Stomach smooth muscle (tissue), 2 donors: ENCODE data around the gene PTPN11.
"Not testable (repeated sequence)": the region's sequence is repeated elsewhere in the genome, so short reads cannot be mapped to it uniquely, and the experiment has no call there.

Source experiments
- H3K27ac ChIP-seq: one replicate; pipeline ENCODE4 v1.7.0; 2013; ENCODE audit warnings: mild to moderate bottlenecking, low read length, inconsistent platforms
- H3K27me3 ChIP-seq, 2 donors: one replicate each; pipeline ENCODE4 v1.7.0; 2013; ENCODE audit warnings: low read length in 2 of 2; ENCODE audit not compliant: insufficient read depth in 2 of 2, control insufficient read depth in 1 of 2
- H3K36me3 ChIP-seq, 2 donors: one replicate each; pipeline ENCODE4 v1.7.0; 2013; ENCODE audit warnings: low read length in 2 of 2; ENCODE audit not compliant: control insufficient read depth in 2 of 2, insufficient read depth in 2 of 2
- H3K4me1 ChIP-seq: one replicate; pipeline ENCODE4 v1.7.0; 2013; ENCODE audit warnings: low read length; ENCODE audit not compliant: control insufficient read depth, insufficient read depth
- H3K4me3 ChIP-seq, 2 donors: one replicate each; pipeline ENCODE4 v1.7.0; 2013; ENCODE audit warnings: low read length in 2 of 2
- H3K9ac ChIP-seq, 2 donors: one replicate each; pipeline ENCODE4 v1.7.0; 2013; ENCODE audit warnings: low read length in 2 of 2, mild to moderate bottlenecking in 1 of 2
- H3K9me3 ChIP-seq, 2 donors: one replicate each; pipeline ENCODE4 v1.7.0; 2013; ENCODE audit warnings: low read length in 2 of 2; ENCODE audit not compliant: control insufficient read depth in 2 of 2
- donor health status: healthy.
- donor health status: Pancreatic carcinoma.

The PTPN11 gene

DNA sequence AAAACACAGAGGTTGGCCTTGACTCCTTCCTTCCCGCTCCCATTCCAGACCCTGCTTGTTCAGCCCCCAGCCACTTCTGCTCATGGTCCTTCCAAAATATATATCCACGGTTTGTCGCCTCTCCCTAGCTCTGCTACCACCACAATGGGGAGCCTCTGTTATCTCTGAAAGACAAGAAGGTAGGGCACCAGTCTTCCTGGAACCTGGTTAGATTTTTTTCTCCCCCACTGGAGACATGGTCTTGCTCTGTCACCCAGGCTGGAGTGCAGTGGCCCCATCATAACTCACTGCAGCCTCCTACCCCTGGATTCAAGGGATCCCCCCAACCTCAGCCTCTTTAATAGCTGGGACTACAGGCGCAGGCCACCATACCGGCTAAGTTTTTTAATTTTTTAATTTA lies 95.7 kb downstream of the PTPN11 start:
- H3K4me1 ChIP-seq: no peaks in the 10 kb centered on the region
- H3K36me3 ChIP-seq: peaks cover 6 to 8% of the 10 kb centered on the region in 2 donors
- H3K4me3 ChIP-seq: no peak overlapping the region
- no peak overlapping the region for H3K27ac ChIP-seq
- H3K27me3 ChIP-seq: no peaks in the 10 kb centered on the region
- no peaks in the 10 kb centered on the region for H3K9me3 ChIP-seq
- H3K9ac ChIP-seq: no peak overlapping the region

DNA sequence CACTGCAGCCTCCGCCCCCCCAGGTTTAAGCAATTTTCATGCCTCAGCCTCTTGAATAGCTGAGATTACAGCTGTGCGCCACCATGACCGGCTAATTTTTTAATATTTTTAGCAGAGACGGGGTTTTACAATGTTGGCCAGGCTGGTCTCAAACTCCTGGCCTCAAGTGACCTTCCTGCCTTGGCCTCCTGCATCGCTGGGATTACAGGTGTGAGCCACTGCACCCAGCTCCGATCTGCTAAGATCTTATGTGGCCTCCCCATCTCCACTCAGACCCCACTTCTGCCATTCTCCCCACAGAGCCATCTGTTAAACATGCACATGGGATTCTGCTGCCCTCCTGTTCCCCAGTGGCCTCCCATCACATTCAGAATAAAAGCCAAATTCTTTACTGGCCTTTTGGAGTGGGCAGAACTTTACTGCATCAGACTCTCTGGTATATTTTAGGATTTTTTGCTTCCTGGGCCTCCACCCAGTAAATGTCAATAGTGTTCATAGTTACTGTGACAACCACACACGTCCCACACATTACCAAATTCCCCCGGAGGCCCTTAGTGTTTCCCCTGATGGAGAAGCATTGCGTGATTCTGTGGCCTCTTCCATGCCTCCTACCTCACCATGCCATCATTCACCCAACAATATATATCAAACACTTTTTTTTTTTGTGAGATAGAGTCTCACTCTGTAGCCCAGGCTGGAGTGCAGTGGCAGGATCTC lies 96.3 kb downstream of the PTPN11 start:
- H3K4me3 ChIP-seq: no peak overlapping the region
- peaks cover 6 to 8% of the 10 kb centered on the region in 2 donors for H3K36me3 ChIP-seq
- no peaks in the 10 kb centered on the region for H3K27me3 ChIP-seq
- no peaks in the 10 kb centered on the region for H3K4me1 ChIP-seq
- no peak overlapping the region for H3K9ac ChIP-seq
- no peaks in the 10 kb centered on the region for H3K9me3 ChIP-seq
- no peak overlapping the region for H3K27ac ChIP-seq

DNA sequence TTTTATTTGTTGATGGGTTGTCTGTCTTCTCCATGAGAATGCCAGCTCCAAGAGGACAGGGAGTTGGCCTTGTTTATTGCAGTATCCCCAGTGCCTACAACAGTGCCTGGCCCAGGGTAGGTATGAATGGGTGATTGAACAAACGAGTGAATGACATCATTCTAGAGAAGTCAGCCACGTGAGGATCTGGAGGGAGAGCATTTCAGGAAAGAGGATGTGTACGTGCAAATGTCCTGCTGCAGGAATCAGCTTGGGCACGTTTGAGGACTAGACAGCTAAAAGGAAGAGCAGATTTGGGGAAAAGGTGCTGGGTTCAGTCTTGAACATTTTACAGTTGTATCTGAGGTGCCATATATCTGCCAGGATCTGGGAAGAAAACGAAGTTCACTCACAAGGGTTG lies 97.1 kb downstream of the PTPN11 start:
- Histone ChIP-seq H3K27me3 (no peaks in the 10 kb centered on the region), H3K27ac (no peak overlapping the region), H3K4me1 (no peaks in the 10 kb centered on the region), H3K9ac (no peak overlapping the region), H3K36me3 (peaks cover 6 to 8% of the 10 kb centered on the region in 2 donors), H3K9me3 (no peaks in the 10 kb centered on the region), H3K4me3 (no peak overlapping the region)

DNA sequence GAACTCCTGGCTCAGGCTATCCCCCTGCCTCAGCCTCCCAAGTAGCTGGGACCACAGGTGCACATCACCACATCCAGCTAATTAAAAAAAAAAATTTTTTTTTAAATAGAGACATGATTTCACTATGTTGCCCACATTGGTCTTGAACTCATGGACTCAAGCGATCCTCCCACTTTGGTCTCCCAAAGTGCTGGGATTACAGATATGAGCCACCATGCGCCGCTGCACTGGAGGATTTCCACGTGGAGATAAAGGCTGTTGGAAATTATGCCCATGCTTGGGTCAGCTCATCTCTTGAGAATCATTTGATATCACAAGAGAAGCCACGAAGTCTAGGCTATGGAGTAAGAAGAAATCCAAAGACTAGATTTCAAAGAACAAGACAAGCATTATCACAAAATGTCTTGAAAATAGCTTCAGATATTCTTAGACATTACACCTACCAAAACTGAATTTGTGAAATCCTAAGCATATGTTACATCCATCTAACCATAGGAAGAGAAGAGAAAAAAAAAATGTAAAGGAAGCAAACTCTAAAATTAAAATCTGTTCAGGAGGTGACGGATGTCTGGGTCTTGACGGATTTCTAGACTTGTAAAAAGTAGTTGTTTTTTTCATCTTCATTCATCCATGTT lies 99.1 kb downstream of the PTPN11 start:
- Histone ChIP-seq H3K4me3 (no peak overlapping the region), H3K27me3 (no peaks in the 10 kb centered on the region), H3K9ac (no peak overlapping the region), H3K9me3 (no peaks in the 10 kb centered on the region), H3K4me1 (no peaks in the 10 kb centered on the region), H3K27ac (no peak overlapping the region), H3K36me3 (no peaks in the 10 kb centered on the region)

DNA sequence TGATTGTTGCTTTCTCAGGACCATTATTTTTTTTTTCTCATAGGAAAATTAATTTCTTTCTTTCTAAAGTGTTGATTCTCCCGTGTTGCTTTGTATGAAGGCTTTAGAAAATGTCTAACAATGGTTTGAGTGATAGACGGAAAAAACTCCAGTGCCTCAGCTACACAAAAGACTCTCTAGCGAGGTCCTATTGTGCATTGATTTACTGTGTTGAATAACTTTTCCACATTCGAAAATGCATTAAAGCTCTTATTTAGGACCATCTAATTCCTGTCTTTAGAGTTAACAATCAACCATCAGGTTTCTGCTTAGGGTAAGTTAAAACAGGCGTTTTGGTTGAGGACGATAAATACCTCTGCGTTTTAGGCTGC lies 99.6 kb downstream of the PTPN11 start:
- H3K9me3 ChIP-seq: no peaks in the 10 kb centered on the region
- H3K4me3 ChIP-seq: no peak overlapping the region
- no peak overlapping the region for H3K27ac ChIP-seq
- H3K36me3 ChIP-seq: no peaks in the 10 kb centered on the region
- no peaks in the 10 kb centered on the region for H3K27me3 ChIP-seq
- H3K4me1 ChIP-seq: no peaks in the 10 kb centered on the region
- H3K9ac ChIP-seq: no peak overlapping the region

DNA sequence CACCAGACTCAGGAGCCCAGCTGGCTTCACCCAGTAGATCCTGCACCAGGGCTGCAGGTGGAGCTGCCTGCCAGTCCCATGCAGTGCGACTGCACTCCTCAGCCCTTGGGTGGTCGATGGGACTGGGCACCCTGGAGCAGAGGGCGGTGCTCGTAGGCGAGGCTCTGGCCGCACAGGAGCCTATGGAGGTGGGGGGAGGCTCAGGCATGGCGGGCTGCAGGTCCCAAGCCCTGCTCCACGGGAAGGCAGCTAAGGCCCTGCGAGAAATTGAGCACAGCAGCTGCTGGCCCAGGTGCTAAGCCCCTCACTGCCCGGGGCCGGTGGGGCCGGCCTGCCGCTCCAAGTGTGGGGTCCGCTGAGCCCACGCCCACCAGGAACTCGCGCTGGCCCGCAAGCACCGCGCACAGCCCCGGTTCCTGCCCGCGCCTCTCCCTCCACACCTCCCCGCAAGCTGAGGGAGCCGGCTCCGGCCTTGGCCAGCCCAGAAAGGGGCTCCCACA lies 101.1 kb downstream of the PTPN11 start:
- not testable (repeated sequence) for H3K9me3 ChIP-seq, H3K4me1 ChIP-seq, H3K36me3 ChIP-seq, H3K27ac ChIP-seq, H3K4me3 ChIP-seq, H3K9ac ChIP-seq, H3K27me3 ChIP-seq

DNA sequence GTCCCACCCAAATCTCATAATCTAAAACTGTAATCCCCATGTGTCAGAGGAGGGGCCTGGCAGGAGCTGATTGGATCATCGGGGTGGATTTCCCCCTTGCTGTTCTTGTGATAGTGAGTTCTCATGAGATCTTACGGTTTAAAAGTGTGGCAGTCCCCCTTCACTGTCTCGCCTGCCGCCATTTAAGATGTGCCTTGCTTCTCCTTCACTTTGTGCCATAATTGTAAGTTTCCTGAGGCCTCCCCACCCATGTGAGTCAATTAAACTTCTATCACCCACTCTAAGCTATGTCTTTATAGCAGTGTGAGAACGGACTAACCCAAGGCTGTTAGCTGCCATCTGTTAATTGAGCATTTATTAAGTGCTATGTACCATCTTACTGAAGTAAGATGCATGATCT lies 105.1 kb downstream of the PTPN11 start:
- H3K27me3 ChIP-seq: no peaks in the 10 kb centered on the region
- no peak overlapping the region for H3K9ac ChIP-seq
- H3K36me3 ChIP-seq: no peaks in the 10 kb centered on the region
- H3K4me3 ChIP-seq: no peak overlapping the region
- no peak overlapping the region for H3K27ac ChIP-seq
- peaks cover 0 to 2% of the 10 kb centered on the region in 2 donors for H3K9me3 ChIP-seq
- H3K4me1 ChIP-seq: no peaks in the 10 kb centered on the region

DNA sequence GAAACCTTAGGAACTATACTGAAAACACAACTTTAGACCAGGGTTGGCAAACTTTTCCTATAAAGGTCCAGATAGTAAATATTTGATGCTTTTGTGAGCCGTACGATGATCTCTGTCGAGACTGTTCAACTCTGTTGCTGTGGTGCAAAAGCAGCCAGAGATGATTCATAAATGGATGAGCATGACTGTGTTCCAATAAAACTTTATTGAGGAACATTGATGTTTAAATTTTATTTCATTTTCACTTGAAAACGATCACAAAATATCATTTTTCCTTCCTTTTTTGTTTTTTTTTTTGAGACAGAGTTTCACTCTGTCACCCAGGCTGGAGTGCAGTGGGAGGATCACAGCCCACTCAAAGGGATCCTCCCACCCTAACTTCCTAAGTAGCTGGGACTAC lies 105.5 kb downstream of the PTPN11 start:
- Histone ChIP-seq H3K9ac (no peak overlapping the region), H3K36me3 (no peaks in the 10 kb centered on the region), H3K27me3 (no peaks in the 10 kb centered on the region), H3K4me1 (no peaks in the 10 kb centered on the region), H3K9me3 (peaks cover 0 to 2% of the 10 kb centered on the region in 2 donors), H3K27ac (no peak overlapping the region), H3K4me3 (no peak overlapping the region)

DNA sequence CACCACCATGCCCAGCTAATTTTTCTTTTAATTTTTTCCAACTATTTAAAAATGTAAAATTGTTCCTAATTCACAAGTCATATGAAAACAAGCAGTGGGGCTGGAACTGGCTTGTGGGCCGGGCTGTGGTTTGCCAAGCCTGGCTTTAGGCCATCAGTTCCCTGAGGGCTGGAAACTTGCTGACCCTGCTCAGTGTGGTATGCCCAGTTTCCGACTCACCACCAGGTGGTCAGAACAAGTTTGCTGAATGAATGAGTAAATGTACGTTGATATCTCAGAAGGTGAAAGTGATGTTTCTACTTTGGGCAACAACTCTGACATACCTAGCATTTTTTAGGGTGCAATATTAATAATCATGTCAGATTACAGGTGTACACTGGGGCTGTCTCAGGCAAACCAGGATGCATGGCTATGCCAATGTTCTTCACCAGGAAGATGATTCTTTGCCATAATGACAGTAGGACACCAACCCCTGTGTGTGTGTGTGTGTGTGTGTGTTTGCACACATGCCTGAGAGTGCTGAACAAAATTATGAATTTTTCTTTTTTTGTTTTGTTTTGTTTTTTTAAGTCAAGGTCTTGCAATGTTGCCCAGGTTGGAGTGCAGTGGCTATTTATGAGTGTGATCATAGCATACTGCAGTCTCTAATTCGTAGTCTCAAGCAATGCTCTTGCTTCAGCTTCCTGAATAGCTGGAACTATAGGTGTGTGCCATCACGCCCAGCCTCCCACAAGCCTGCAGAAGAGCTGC lies 106.1 kb downstream of the PTPN11 start:
- H3K9me3 ChIP-seq: peaks cover 0 to 2% of the 10 kb centered on the region in 2 donors
- H3K27me3 ChIP-seq: no peaks in the 10 kb centered on the region
- H3K9ac ChIP-seq: no peak overlapping the region
- H3K4me1 ChIP-seq: no peaks in the 10 kb centered on the region
- no peak overlapping the region for H3K27ac ChIP-seq
- no peak overlapping the region for H3K4me3 ChIP-seq
- H3K36me3 ChIP-seq: no peaks in the 10 kb centered on the region

DNA sequence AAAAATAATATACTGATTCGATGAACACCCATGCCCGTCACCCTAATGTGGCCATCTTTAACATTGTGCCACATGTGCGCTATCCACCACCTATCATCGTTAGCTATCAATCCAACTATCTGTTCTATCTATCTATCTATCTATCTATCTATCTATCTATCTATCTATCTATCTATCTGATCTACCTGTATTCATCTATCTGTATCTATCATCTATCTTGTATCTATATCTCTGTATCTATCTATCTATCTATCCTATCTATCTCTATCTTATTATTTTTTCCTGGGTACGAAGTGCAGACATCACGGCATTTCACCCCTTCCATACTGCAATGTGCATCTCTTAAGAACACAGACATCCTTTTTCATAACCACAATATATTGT lies 106.7 kb downstream of the PTPN11 start:
- no peak overlapping the region for H3K4me3 ChIP-seq
- no peak overlapping the region for H3K27ac ChIP-seq
- H3K27me3 ChIP-seq: no peaks in the 10 kb centered on the region
- no peak overlapping the region for H3K9ac ChIP-seq
- H3K4me1 ChIP-seq: no peaks in the 10 kb centered on the region
- H3K36me3 ChIP-seq: no peaks in the 10 kb centered on the region
- peaks cover 0 to 2% of the 10 kb centered on the region in 2 donors for H3K9me3 ChIP-seq

DNA sequence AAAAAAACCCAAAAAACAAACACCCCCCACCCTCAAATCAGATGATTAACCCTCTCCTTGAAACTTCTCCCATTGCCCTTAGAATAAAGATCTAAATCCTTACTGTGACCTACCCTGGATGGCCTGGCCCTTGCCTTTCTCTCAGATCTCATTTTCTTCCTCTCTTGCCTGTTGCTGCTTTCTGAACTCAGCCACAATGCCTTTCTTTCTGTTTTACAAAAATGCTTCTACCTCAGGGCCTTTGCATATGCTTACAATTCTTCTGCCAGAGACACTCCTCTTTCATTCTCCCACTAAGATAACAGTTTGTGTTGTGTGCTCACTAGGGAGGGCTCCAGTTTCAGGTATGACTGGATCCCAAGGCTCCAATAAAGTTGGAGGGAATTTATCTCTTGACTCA lies 108.3 kb downstream of the PTPN11 start:
- H3K4me3 ChIP-seq: no peak overlapping the region
- H3K36me3 ChIP-seq: no peaks in the 10 kb centered on the region
- H3K27me3 ChIP-seq: no peaks in the 10 kb centered on the region

More for the DNA sequence above, 108.3 kb downstream of the PTPN11 start:
- Histone ChIP-seq H3K9me3 (peaks cover 0 to 2% of the 10 kb centered on the region in 2 donors), H3K4me1 (no peaks in the 10 kb centered on the region), H3K27ac (no peak overlapping the region), H3K9ac (no peak overlapping the region)
